Measurements from ENCODE around the gene NOS2. TPM values are rescaled to one million over a fixed set of nuclear protein-coding genes. Genes with fewer than 3 reads are reported as not detected.
A peak's percentile ranks its signal among the peaks of the same experiment; 100 is the strongest.
"Not testable (repeated sequence)": the region's sequence is repeated elsewhere in the genome, so short reads cannot be mapped to it uniquely, and the experiment has no call there.

The NOS2 gene
- total RNA-seq, 4 donors from 2014 or later = 0.57 to 1.1 (median 0.59) TPM; not detected in 1

DNA sequence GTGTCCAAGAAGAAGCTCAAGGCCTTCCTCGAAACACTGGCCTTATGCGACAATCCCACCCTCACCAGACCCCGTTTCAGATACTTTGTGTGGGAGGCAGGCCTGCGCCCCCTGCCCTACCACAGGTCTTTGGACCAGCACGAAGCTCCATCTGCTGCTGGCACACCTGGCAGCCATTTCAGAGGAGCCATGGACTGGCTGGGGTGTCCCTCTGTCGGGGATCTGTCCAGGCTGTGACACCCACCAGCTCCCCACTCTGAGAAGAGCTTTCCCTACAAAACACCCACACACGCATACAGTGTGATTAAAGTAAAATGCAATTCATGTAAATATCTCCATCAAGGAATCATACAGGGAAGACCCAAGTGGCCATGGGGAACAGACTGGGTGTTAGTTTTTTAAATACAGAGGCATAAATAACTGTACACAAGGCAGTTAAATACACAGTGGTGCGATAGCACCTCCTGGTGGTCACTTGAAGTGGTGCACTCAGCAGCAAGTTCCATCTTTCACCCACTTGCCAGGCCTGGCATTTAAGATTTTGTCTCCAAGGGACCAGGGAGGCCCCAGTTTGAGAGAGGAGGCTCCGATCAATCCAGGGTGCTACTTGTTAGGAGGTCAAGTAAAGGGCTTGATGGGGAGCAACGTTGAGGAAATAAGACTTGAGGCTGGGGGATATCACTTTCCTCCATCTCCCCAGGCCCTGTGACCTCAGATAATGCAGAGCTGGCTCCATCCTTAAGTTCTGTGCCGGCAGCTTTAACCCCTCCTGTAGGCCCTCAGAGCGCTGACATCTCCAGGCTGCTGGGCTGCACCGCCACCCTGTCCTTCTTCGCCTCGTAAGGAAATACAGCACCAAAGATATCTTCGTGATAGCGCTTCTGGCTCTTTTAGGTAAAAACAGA is 43.6 kb downstream of the NOS2 start:
- DNase-seq (ENCODE audit: low spot score in 2 of 2) = peak in 1 of 2 donors; percentile 49
- H3K4me3 ChIP-seq (ENCODE audit: low read depth, poor library complexity, severe bottlenecking) = no peak overlapping the region
- WGBS, 2 donors = 73 to 77% methylated on average over 17 of the region's 17 CpGs
- intact Hi-C loops (cut with DNase I; ENCODE audit: low total_unique reads) = loop anchor here (5.0 kb wide), 1 partner anchor 99 kb away; no protein-coding TSS in a partner anchor
- no peak for TF ChIP-seq POLR2A (IDR thresholded peaks at IDR 0.05)
- TF ChIP-seq CTCF (IDR thresholded peaks at IDR 0.05) = peak in 1 of 3 donors; percentile 62

DNA sequence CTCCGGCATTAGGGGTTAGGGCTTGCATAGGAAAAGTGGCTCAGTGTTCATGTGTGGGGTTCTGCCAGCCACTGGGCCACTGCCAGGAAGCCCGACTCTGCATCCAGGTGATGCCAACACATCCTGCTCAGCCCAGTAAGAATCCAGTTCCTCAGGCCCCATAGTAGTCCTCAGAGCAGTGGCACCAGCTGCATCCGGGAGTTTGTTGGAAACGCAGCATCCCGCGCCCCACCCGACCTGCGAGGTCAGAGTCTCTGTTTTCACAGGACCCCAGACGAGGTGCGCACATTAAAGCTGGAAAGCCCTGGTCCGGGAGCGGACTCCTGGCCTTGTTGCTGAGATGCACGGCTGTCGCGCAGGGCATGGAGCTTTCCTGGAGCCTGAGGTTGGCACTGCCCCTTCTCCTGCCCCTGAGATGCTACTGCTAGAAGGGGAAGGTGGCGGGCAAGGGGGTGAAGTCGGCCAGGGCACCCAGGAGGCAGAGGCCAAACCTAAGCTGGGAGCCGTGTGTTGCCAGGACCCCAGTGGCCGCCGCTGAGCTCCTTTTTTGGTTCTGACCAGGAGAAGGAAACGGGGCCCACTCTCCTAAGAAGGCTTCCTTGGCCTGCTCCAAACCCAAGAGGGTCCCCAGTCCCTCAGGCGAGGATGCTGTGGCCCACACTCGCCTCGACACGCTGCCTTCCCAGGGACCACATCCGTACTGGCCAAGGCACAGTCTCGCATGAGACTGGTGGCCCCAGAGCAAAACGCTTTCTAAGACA is 44.4 kb downstream of the NOS2 start:
- intact Hi-C loops (cut with DNase I; ENCODE audit: low total_unique reads) = loop anchor here (5.0 kb wide), 1 partner anchor 99 kb away; no protein-coding TSS in a partner anchor
- H3K4me3 ChIP-seq (ENCODE audit: low read depth, poor library complexity, severe bottlenecking) = no peak overlapping the region
- 87 to 89% methylated on average over 23 to 27 of the region's 28 CpGs for WGBS, 2 donors
- peak in 1 of 2 donors; percentile 66 for DNase-seq (ENCODE audit: low spot score in 2 of 2)
- TF ChIP-seq POLR2A (IDR thresholded peaks at IDR 0.05) = no peak
- no peak for TF ChIP-seq CTCF (IDR thresholded peaks at IDR 0.05)

- no peak overlapping the region for H3K4me3 ChIP-seq (ENCODE audit: low read depth, poor library complexity, severe bottlenecking)
- intact Hi-C loops (cut with DNase I; ENCODE audit: low total_unique reads) = no loop called here
- TF ChIP-seq POLR2A (IDR thresholded peaks at IDR 0.05) (no peak), CTCF (IDR thresholded peaks at IDR 0.05) (no peak)
- 93 to 94% methylated on average over 8 of the region's 8 CpGs for WGBS, 2 donors
- DNase-seq (ENCODE audit: low spot score in 2 of 2) = no peak
Observed at GRCh38 chr17:27754549-27754948, 45.8 kb downstream of the NOS2 start.

DNA sequence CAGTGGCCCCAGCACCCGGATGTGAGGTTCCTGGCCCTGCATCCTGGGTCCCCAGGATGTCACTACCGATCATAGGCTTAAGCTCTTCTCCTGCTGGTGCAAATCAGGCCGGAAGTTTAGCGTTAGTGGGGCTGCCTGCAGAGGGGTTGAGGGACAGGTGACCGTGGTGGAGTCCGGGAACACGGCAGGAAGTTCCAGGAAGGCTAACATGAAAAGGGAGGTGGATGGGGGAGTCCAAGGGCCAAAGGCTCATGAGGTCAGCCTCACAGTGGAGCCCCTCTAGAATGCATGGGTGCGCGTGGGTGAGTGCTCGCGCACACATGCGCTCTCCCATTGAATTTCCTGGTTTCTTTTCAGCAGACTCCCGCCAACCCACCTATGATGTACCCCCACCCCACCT is 46.6 kb downstream of the NOS2 start:
- H3K4me3 ChIP-seq (ENCODE audit: low read depth, poor library complexity, severe bottlenecking); intact Hi-C loops (cut with DNase I; ENCODE audit: low total_unique reads): not testable (repeated sequence)
- peak in 1 of 2 donors; percentile 70 for DNase-seq (ENCODE audit: low spot score in 2 of 2)
- WGBS, 2 donors = 86 to 92% methylated on average over 13 of the region's 13 CpGs

GRCh38 chr17:27752831-27753619 is 47.3 kb downstream of the NOS2 start:
- 75 to 78% methylated on average over 7 to 11 of the region's 19 CpGs for WGBS, 2 donors
- intact Hi-C loops (cut with DNase I; ENCODE audit: low total_unique reads); H3K4me3 ChIP-seq (ENCODE audit: low read depth, poor library complexity, severe bottlenecking): not testable (repeated sequence)
- DNase-seq (ENCODE audit: low spot score in 2 of 2) = peak in 1 of 2 donors; percentile 75

- no peak for TF ChIP-seq CTCF (IDR thresholded peaks at IDR 0.05)
- TF ChIP-seq POLR2A (IDR thresholded peaks at IDR 0.05) = no peak
- peak in 1 of 2 donors; percentile 61 for DNase-seq (ENCODE audit: low spot score in 2 of 2)
- H3K4me3 ChIP-seq (ENCODE audit: low read depth, poor library complexity, severe bottlenecking) = no peak overlapping the region
- WGBS, 2 donors = 57 to 60% methylated on average over 19 of the region's 19 CpGs
- intact Hi-C loops (cut with DNase I; ENCODE audit: low total_unique reads) = no loop called here
Observed at GRCh38 chr17:27751622-27752490, 48.5 kb downstream of the NOS2 start.

Measured in lower leg skin (tissue), 4 donors.